Measurements from ENCODE around the gene NEK2. TPM values are rescaled to one million over a fixed set of nuclear protein-coding genes. Genes with fewer than 3 reads are reported as not detected.
"Not testable (repeated sequence)": the region's sequence is repeated elsewhere in the genome, so short reads cannot be mapped to it uniquely, and the experiment has no call there.

NEK2 gene
- total and polyA plus RNA-seq, 2 donors (not counting 1 experiment from before 2014, with no cell fraction given) = 0.09 TPM; not detected in 1

DNA sequence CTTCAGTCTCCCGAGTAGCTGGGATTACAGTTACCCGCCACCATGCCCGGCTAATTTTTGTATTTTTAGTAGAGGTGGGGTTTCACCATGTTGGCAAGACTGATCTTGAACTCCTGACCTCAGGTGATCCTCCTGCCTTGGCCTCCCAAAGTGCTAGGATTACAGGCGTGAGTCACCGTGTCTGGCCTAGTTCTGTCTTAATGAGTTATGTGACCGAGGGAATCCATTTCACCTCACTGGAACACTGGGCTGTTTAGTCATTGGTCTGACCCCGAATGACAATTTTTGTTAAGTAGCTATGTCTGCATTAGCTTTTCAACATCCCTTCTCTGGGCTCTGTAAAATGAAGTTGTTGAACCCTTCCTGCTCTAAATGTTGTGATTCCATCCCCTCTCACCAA is 6.8 kb upstream of the NEK2 start:
- ATAC-seq (ENCODE audit: low read depth); H3K27ac ChIP-seq (ENCODE audit: low read length in 2 of 2); DNase-seq; H3K4me2 ChIP-seq (replicated peaks; ENCODE audit: low read depth, low read length, poor library complexity, severe bottlenecking); H3K27me3 Mint-ChIP-seq; H4K20me1 ChIP-seq (ENCODE audit: control insufficient read depth, insufficient read depth, low read length, poor library complexity, severe bottlenecking); H3K27me3 ChIP-seq (replicated peaks in 1 of 4; ENCODE audit: control extremely low read depth in 1 of 4, control insufficient read depth in 3 of 4, insufficient read depth in 4 of 4, low read length in 3 of 4); POLR2A ChIA-PET; H3K9ac ChIP-seq (ENCODE audit: low read length); H3K79me2 ChIP-seq (ENCODE audit: control insufficient read depth, insufficient read depth, low read length); H3K36me3 ChIP-seq (replicated peaks in 1 of 2; ENCODE audit: control extremely low read depth in 1 of 2, control insufficient read depth in 1 of 2, extremely low read depth in 1 of 2, insufficient read depth in 2 of 2, low read length in 1 of 2); H2AFZ ChIP-seq (ENCODE audit: insufficient read depth, low read depth, low read length, poor library complexity, severe bottlenecking); H3K9me3 Mint-ChIP-seq (ENCODE audit: insufficient read depth); H3K9me3 ChIP-seq (ENCODE audit: control extremely low read depth in 1 of 3, control insufficient read depth in 2 of 3, insufficient read depth in 1 of 3, low read length in 2 of 3); H3K4me3 ChIP-seq (ENCODE audit: control extremely low read depth in 1 of 5, extremely low read depth in 1 of 5, insufficient read depth in 1 of 5, low read depth in 2 of 5, low read length in 4 of 5); H3K4me3 Mint-ChIP-seq: not testable (repeated sequence)
- intact Hi-C loops (cut with micrococcal nuclease) = loop anchor here (5.0 to 10.0 kb wide), 2 partner anchors 255 to 683 kb away; no protein-coding TSS in a partner anchor
- 96% methylated on average over 3 of the region's 7 CpGs for WGBS (ENCODE audit: insufficient coverage)
- H3K4me1 ChIP-seq (ENCODE audit: control insufficient read depth in 2 of 2, insufficient read depth in 2 of 2, low read length in 2 of 2) = peaks cover 20 to 30% of the 10 kb centered on the region in 2 donors
- CTCF ChIA-PET = interaction anchor here (1.0 to 10.2 kb wide), 7 partner anchors 14 to 774 kb away, joined by 4 to 155 read pairs (median 27); partner anchors contain the start of genes DTL and INTS7
- Mint-ChIP-seq H3K4me1 (peaks cover 45% of the 10 kb centered on the region), H3K27ac (peak overlapping the region; percentile 5)

DNA sequence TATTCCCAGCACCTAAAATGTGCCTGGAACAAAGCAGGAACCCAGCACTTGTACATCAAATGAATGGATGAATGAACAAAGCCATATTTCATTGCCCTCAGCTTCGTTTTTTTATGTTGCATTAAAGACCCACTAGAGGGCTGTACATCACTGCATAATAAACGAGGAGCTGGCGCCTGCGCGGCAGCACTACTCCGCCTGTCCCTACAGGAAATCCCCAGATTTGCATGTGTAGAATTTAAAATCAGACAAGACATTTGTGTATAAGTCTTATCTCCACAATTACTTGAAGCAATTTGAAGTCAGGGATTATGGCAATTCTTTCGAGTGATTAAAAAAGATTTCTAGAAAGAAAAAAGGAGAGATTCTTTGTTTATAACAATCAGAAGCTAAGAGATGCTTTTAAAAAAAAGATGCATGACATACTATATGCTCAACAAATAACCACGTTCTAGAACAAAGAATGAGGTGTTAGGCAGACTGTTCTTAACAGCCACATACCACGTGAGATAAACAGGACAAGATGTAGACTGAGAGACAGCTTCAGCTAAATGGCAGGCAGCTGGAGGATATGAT is 5.4 kb upstream of the NEK2 start:
- no peak overlapping the region for H3K9ac ChIP-seq (ENCODE audit: low read length)
- peak; percentile 89 for DNase-seq
- no peaks in the 10 kb centered on the region for H3K36me3 ChIP-seq (replicated peaks in 1 of 2; ENCODE audit: control extremely low read depth in 1 of 2, control insufficient read depth in 1 of 2, extremely low read depth in 1 of 2, insufficient read depth in 2 of 2, low read length in 1 of 2)
- H3K27me3 ChIP-seq (replicated peaks in 1 of 4; ENCODE audit: control extremely low read depth in 1 of 4, control insufficient read depth in 3 of 4, insufficient read depth in 4 of 4, low read length in 3 of 4) = no peaks in the 10 kb centered on the region
- H3K4me3 Mint-ChIP-seq = peak overlapping the region; percentile 44
- peaks cover 0 to 5% (median 0%) of the 10 kb centered on the region in 3 donors for H3K9me3 ChIP-seq (ENCODE audit: control extremely low read depth in 1 of 3, control insufficient read depth in 2 of 3, insufficient read depth in 1 of 3, low read length in 2 of 3)
- POLR2A ChIA-PET = interaction anchor here (0.6 to 1.4 kb wide), 4 partner anchors 16 to 369 kb away, joined by 3 to 9 read pairs (median 5); partner anchors contain the start of genes DTL and INTS7
- no peaks in the 10 kb centered on the region for H4K20me1 ChIP-seq (ENCODE audit: control insufficient read depth, insufficient read depth, low read length, poor library complexity, severe bottlenecking)
- peak overlapping the region; percentile 41 for H3K4me2 ChIP-seq (replicated peaks; ENCODE audit: low read depth, low read length, poor library complexity, severe bottlenecking)
- intact Hi-C loops (cut with micrococcal nuclease) = loop anchor here (1.0 to 10.0 kb wide), 11 partner anchors 16 to 775 kb away; partner anchors contain the start of genes DTL, INTS7 and LPGAT1
- H3K27ac Mint-ChIP-seq = peak overlapping the region; percentile 87
- H3K79me2 ChIP-seq (ENCODE audit: control insufficient read depth, insufficient read depth, low read length) = no peaks in the 10 kb centered on the region
- no peak overlapping the region for H3K4me3 ChIP-seq (ENCODE audit: control extremely low read depth in 1 of 5, extremely low read depth in 1 of 5, insufficient read depth in 1 of 5, low read depth in 2 of 5, low read length in 4 of 5)
- no peaks in the 10 kb centered on the region for H3K9me3 Mint-ChIP-seq (ENCODE audit: insufficient read depth)
- H3K4me1 Mint-ChIP-seq = peaks cover 52% of the 10 kb centered on the region
- H3K27me3 Mint-ChIP-seq = no peaks in the 10 kb centered on the region
- peaks cover 24 to 35% of the 10 kb centered on the region in 2 donors for H3K4me1 ChIP-seq (ENCODE audit: control insufficient read depth in 2 of 2, insufficient read depth in 2 of 2, low read length in 2 of 2)
- WGBS (ENCODE audit: insufficient coverage) = 0% methylated on average over 6 of the region's 9 CpGs
- CTCF ChIA-PET = interaction anchor here (0.6 to 10.2 kb wide), 50 partner anchors 10 to 796 kb away, joined by 3 to 155 read pairs (median 5); partner anchors contain the start of genes DTL, INTS7, NENF and PACC1
- H2AFZ ChIP-seq (ENCODE audit: insufficient read depth, low read depth, low read length, poor library complexity, severe bottlenecking) = peak overlapping the region; percentile 61
- ATAC-seq (ENCODE audit: low read depth) = peak; percentile 90
- TF ChIP-seq, protein P1, sequence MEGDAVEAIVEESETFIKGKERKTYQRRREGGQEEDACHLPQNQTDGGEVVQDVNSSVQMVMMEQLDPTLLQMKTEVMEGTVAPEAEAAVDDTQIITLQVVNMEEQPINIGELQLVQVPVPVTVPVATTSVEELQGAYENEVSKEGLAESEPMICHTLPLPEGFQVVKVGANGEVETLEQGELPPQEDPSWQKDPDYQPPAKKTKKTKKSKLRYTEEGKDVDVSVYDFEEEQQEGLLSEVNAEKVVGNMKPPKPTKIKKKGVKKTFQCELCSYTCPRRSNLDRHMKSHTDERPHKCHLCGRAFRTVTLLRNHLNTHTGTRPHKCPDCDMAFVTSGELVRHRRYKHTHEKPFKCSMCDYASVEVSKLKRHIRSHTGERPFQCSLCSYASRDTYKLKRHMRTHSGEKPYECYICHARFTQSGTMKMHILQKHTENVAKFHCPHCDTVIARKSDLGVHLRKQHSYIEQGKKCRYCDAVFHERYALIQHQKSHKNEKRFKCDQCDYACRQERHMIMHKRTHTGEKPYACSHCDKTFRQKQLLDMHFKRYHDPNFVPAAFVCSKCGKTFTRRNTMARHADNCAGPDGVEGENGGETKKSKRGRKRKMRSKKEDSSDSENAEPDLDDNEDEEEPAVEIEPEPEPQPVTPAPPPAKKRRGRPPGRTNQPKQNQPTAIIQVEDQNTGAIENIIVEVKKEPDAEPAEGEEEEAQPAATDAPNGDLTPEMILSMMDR (IDR thresholded peaks at IDR 0.05) = peak; percentile 86
- TF ChIP-seq EZH2 (IDR thresholded peaks at IDR 0.05; ENCODE audit: borderline replicate concordance, insufficient read depth, low read depth, low read length, poor library complexity, severe bottlenecking) = no peak
- H3K27ac ChIP-seq (ENCODE audit: low read length in 2 of 2) = peak overlapping the region; percentile 70 to 81

Measured in B cell (primary cell).